ENCODE results near the gene GH1.

DNA sequence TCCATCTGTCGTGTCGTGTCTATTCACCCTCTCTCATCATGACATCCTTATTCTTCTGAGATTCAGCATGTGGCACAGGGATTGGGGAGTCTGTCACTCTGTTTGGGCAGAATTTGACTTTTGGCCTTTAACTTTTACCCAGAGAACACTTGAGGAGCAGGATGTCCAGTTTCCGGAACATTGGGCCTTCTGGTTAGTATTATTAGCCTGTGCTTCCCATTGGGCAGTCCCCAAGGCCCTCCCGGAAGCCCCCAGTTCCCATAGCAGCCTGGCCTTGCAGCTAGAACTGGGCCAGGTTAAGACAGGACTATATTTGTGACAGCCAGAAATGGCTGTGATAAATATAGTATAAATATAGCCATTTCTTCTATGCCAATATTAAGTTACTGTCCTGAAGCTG is 44.5 kb upstream of the GH1 start:
- TF ChIP-seq, protein P1, sequence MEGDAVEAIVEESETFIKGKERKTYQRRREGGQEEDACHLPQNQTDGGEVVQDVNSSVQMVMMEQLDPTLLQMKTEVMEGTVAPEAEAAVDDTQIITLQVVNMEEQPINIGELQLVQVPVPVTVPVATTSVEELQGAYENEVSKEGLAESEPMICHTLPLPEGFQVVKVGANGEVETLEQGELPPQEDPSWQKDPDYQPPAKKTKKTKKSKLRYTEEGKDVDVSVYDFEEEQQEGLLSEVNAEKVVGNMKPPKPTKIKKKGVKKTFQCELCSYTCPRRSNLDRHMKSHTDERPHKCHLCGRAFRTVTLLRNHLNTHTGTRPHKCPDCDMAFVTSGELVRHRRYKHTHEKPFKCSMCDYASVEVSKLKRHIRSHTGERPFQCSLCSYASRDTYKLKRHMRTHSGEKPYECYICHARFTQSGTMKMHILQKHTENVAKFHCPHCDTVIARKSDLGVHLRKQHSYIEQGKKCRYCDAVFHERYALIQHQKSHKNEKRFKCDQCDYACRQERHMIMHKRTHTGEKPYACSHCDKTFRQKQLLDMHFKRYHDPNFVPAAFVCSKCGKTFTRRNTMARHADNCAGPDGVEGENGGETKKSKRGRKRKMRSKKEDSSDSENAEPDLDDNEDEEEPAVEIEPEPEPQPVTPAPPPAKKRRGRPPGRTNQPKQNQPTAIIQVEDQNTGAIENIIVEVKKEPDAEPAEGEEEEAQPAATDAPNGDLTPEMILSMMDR (IDR thresholded peaks at IDR 0.05), result no peak
- no peak for TF ChIP-seq POLR2AphosphoS5 (IDR thresholded peaks at IDR 0.05)
- TF ChIP-seq EP300 (IDR thresholded peaks at IDR 0.05), result no peak
- TF ChIP-seq POLR2A (IDR thresholded peaks at IDR 0.05), result no peak
